HG02852 (cell line): ENCODE measurements around the gene ZFP1.

ENCODE experiments used
- ATAC-seq: cut with Tn5 transposase; IDR thresholded peaks from one replicate; pipeline ENCODE4 v1.9.1; 2021; ENCODE audit warnings: mild to moderate bottlenecking, moderate library complexity; ENCODE audit not compliant: unreplicated experiment

Gene ZFP1

GRCh38 chr16:75148311-75149195 is at the start of gene ZFP1:
ZFP1 (plus strand) TSS chr16:75148524; CDS start chr16:75152952, 4,428 bp downstream.
- ATAC-seq = peak; percentile 85

GRCh38 chr16:75099075-75099667 is 49.2 kb upstream of the ZFP1 start:
- no peak for ATAC-seq

GRCh38 chr16:75099738-75100602 is 48.4 kb upstream of the ZFP1 start:
- peak; percentile 58 for ATAC-seq

- ATAC-seq = no peak
Observed at GRCh38 chr16:75100603-75100990, 47.7 kb upstream of the ZFP1 start.

GRCh38 chr16:75101635-75102034 is 46.7 kb upstream of the ZFP1 start:
- no peak for ATAC-seq

- no peak for ATAC-seq
Observed at GRCh38 chr16:75102595-75102994, 45.7 kb upstream of the ZFP1 start.

- no peak for ATAC-seq
Observed at GRCh38 chr16:75103994-75104393, 44.3 kb upstream of the ZFP1 start.

GRCh38 chr16:75104836-75105235 is 43.5 kb upstream of the ZFP1 start:
- ATAC-seq = no peak

GRCh38 chr16:75105306-75106061 is 42.8 kb upstream of the ZFP1 start:
- ATAC-seq = no peak

GRCh38 chr16:75106351-75107274 is 41.7 kb upstream of the ZFP1 start:
- no peak for ATAC-seq

GRCh38 chr16:75107505-75107904 is 40.8 kb upstream of the ZFP1 start:
- no peak for ATAC-seq

GRCh38 chr16:75108792-75109731 is 39.3 kb upstream of the ZFP1 start:
- no peak for ATAC-seq

GRCh38 chr16:75109732-75110243 is 38.5 kb upstream of the ZFP1 start:
- no peak for ATAC-seq

- ATAC-seq = peak; percentile 71
Observed at GRCh38 chr16:75110637-75111513, 37.4 kb upstream of the ZFP1 start.

- peak; percentile 5 for ATAC-seq
Observed at GRCh38 chr16:75111514-75111940, 36.8 kb upstream of the ZFP1 start.

- ATAC-seq = no peak
Observed at GRCh38 chr16:75111961-75112733, 36.2 kb upstream of the ZFP1 start.
